Gastrocnemius medialis (tissue), 4 donors: ENCODE results near the gene NXN. TPM values are rescaled to one million over a fixed set of nuclear protein-coding genes. Genes with fewer than 3 reads are reported as not detected.

Experiments used
- ATAC-seq, 2 donors: fragments of 150-250 bp; one replicate each; pipeline ENCODE4 v1.9.1; 2016
- DNase-seq, 2 donors: peaks; one replicate each; pipeline ENCODE4 v3.0.0-alpha.2; 2019
- H3K27ac ChIP-seq, 4 donors: fragments of 200-600 bp; sonication (generic); 1 replicate in 1 of 4; 2 replicates in 3 of 4; pipeline ENCODE4 v1.5.1; 2016 to 2018; ENCODE audit warnings: mild to moderate bottlenecking in 2 of 4, moderate library complexity in 1 of 4
- H3K27me3 ChIP-seq, 3 donors: fragments of 200-600 bp; sonication (generic) in 2 of 3; 1 replicate in 1 of 3; 2 replicates in 2 of 3; pipeline versions ENCODE4 v1.5.1 to v1.6.0; 2016 to 2019; ENCODE audit warnings: mild to moderate bottlenecking in 1 of 3, moderate library complexity in 1 of 3
- H3K36me3 ChIP-seq, 2 donors: fragments of 200-600 bp; sonication (generic) in 1 of 2; one replicate each; pipeline ENCODE4 v1.5.1; 2017 to 2018
- H3K4me1 ChIP-seq, 2 donors: fragments of 200-600 bp; sonication (generic) in 1 of 2; one replicate each; pipeline ENCODE4 v1.5.1; 2016 to 2017; ENCODE audit warnings: mild to moderate bottlenecking in 2 of 2
- H3K4me3 ChIP-seq, 4 donors: fragments of 200-600 bp; sonication (generic) in 3 of 4; 1 replicate in 1 of 4; 2 replicates in 3 of 4; pipeline ENCODE4 v1.5.1; 2016 to 2019; ENCODE audit warnings: mild to moderate bottlenecking in 2 of 4
- H3K9me3 ChIP-seq, 3 donors: fragments of 200-600 bp; sonication (generic) in 2 of 3; 1 replicate in 1 of 3; 2 replicates in 2 of 3; pipeline ENCODE4 v1.5.1; 2016 to 2019
- CTCF ChIP-seq, 5 experiments: fragments of 450-650 bp in 3 of 5; fragments of 200-600 bp in 2 of 5; sonication (generic) in 2 of 5; IDR thresholded peaks in 4 of 5; conservative IDR thresholded peaks in 1 of 5; 1 replicate in 4 of 5; 2 replicates in 1 of 5; pipeline ENCODE4 v1.5.1; 2016 to 2019; ENCODE audit warnings: antibody characterized with exemption in 5 of 5, mild to moderate bottlenecking in 3 of 5, moderate library complexity in 3 of 5
- POLR2A ChIP-seq, 2 donors: fragments of 450-650 bp; IDR thresholded peaks; one replicate each; pipeline ENCODE4 v1.6.1; 2017; ENCODE audit warnings: antibody characterized with exemption in 2 of 2, mild to moderate bottlenecking in 2 of 2, moderate library complexity in 2 of 2
- in situ Hi-C, 4 donors: fragments of 200-750 bp; cut with MboI; loops; one replicate each; pipeline versions ENCODE4 v1.15.0 to v1.8.0; 2017; ENCODE audit warnings: low sequenced_read_pairs in 4 of 4
- intact Hi-C: fragments of 100-400 bp; cut with DNase I; formaldehyde crosslinking; loops from one replicate; pipeline ENCODE4 v1.15.1; 2023; ENCODE audit warnings: low total_unique reads
- total RNA-seq, 4 donors: library from RNA; depleted of rRNA; stranded (reverse); fragments of >200 nt; gene quantifications; one replicate each; pipeline versions ENCODE4 v1.1.0 to v1.2.3, GENCODE V29; 2016

NXN gene
- total RNA-seq, 4 donors from 2014 or later = 55.6 to 86.4 (median 62.7) TPM

- intact Hi-C loops (no loop called here), in situ Hi-C loops (no loop called here)
- TF ChIP-seq CTCF (IDR thresholded peaks at IDR 0.05 in 4 of 5, conservative IDR thresholded peaks at IDR 0.05 in 1 of 5) (no peak), POLR2A (IDR thresholded peaks at IDR 0.05) (no peak)
- H3K36me3 ChIP-seq = no peaks in the 10 kb centered on the region
- no peak overlapping the region for H3K4me3 ChIP-seq
- ATAC-seq (no peak), DNase-seq (no peak)
- H3K9me3 ChIP-seq = no peaks in the 10 kb centered on the region
- H3K4me1 ChIP-seq = peaks cover 10 to 18% of the 10 kb centered on the region in 2 donors
- H3K27me3 ChIP-seq = no peaks in the 10 kb centered on the region
- peak overlapping the region; percentile 54 to 78 (median 73) for H3K27ac ChIP-seq
These were observed 61.4 kb downstream of the NXN start for GRCh38 chr17:917941-918740.

- no peaks in the 10 kb centered on the region for H3K9me3 ChIP-seq
- H3K36me3 ChIP-seq = no peaks in the 10 kb centered on the region
- no peak for TF ChIP-seq POLR2A (IDR thresholded peaks at IDR 0.05)
- TF ChIP-seq CTCF (IDR thresholded peaks at IDR 0.05 in 4 of 5, conservative IDR thresholded peaks at IDR 0.05 in 1 of 5) = no peak
- peaks cover 10 to 18% of the 10 kb centered on the region in 2 donors for H3K4me1 ChIP-seq
- no peak overlapping the region for H3K4me3 ChIP-seq
- no peak for ATAC-seq
- in situ Hi-C loops = no loop called here
- peak overlapping the region; percentile 54 to 78 (median 73) for H3K27ac ChIP-seq
- intact Hi-C loops = no loop called here
- no peak for DNase-seq
- H3K27me3 ChIP-seq = no peaks in the 10 kb centered on the region
These were observed 62.2 kb downstream of the NXN start for GRCh38 chr17:917391-917811.

- in situ Hi-C loops = no loop called here
- no peaks in the 10 kb centered on the region for H3K27me3 ChIP-seq
- peak overlapping the region in 3 of 4 donors; percentile 58 to 72 (median 70) for H3K27ac ChIP-seq
- TF ChIP-seq CTCF (IDR thresholded peaks at IDR 0.05 in 4 of 5, conservative IDR thresholded peaks at IDR 0.05 in 1 of 5) (no peak), POLR2A (IDR thresholded peaks at IDR 0.05) (no peak)
- no peak overlapping the region for H3K4me3 ChIP-seq
- DNase-seq = no peak
- H3K4me1 ChIP-seq = peaks cover 10 to 18% of the 10 kb centered on the region in 2 donors
- no peak for ATAC-seq
- intact Hi-C loops = no loop called here
- H3K9me3 ChIP-seq = no peaks in the 10 kb centered on the region
- no peaks in the 10 kb centered on the region for H3K36me3 ChIP-seq
These were observed 63.3 kb downstream of the NXN start for GRCh38 chr17:916315-916714.

- H3K4me3 ChIP-seq = no peak overlapping the region
- H3K4me1 ChIP-seq = peaks cover 15 to 23% of the 10 kb centered on the region in 2 donors
These were observed 63.9 kb downstream of the NXN start for GRCh38 chr17:915538-916201.

More at GRCh38 chr17:915538-916201, 63.9 kb downstream of the NXN start:
- H3K36me3 ChIP-seq = no peaks in the 10 kb centered on the region
- in situ Hi-C loops (no loop called here), intact Hi-C loops (no loop called here)
- peak; percentile 27 to 44 for ATAC-seq
- TF ChIP-seq POLR2A (IDR thresholded peaks at IDR 0.05) (no peak), CTCF (IDR thresholded peaks at IDR 0.05 in 4 of 5, conservative IDR thresholded peaks at IDR 0.05 in 1 of 5) (no peak)
- H3K9me3 ChIP-seq = no peaks in the 10 kb centered on the region
- no peak for DNase-seq
- H3K27ac ChIP-seq = peak overlapping the region; percentile 58 to 72 (median 65)
- H3K27me3 ChIP-seq = no peaks in the 10 kb centered on the region
